Spleen (tissue), 7 donors: ENCODE results near the gene PRKCA.

Experiments used
- CTCF ChIP-seq, 11 experiments: fragments of 200-600 bp in 7 of 11; fragments of 450-650 bp in 4 of 11; sonication (generic) in 4 of 11; IDR thresholded peaks in 8 of 11; conservative IDR thresholded peaks in 3 of 11; 1 replicate in 7 of 11; 2 replicates in 4 of 11; pipeline versions ENCODE4 v1.4.0 to v1.8.0; 2016 to 2021; ENCODE audit warnings: antibody characterized with exemption in 11 of 11, inconsistent platforms in 4 of 11, mild to moderate bottlenecking in 1 of 11
- POLR2A ChIP-seq, 3 donors: fragments of 450-650 bp; IDR thresholded peaks; one replicate each; pipeline ENCODE4 v1.5.1; 2017; ENCODE audit warnings: antibody characterized with exemption in 3 of 3, mild to moderate bottlenecking in 1 of 3
- donor health status: DM: no; HTN: no; CAD: no; lungs with moderate emphysema.
- donor health status: DM: no; HTN: no; CAD: no.
- donor health status: DM: no; HTN: no; CAD: no.

DNA sequence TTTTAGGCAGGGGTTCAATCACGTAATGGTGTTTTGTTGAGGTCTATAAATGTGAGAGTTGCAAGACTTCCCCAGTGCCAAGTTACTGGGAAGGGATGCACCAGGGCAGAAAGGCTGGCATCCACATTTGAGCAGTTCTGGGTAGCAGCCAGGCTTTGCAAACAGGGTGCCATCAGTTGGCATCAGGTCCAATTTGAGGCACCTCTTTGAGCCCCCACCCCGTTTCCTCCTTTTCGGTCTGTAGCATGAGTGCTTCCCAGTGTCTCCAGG lies 389.9 kb downstream of the PRKCA start:
- no peak for TF ChIP-seq CTCF (IDR thresholded peaks at IDR 0.05 in 8 of 11, conservative IDR thresholded peaks at IDR 0.05 in 3 of 11)
- no peak for TF ChIP-seq POLR2A (IDR thresholded peaks at IDR 0.05)
